ENCODE results near the gene FXYD4. TPM values are rescaled to one million over a fixed set of nuclear protein-coding genes. Genes with fewer than 3 reads are reported as not detected.

Gene FXYD4
- total RNA-seq, 2 donors from 2014 or later: 0.97 TPM; not detected in 1

DNA sequence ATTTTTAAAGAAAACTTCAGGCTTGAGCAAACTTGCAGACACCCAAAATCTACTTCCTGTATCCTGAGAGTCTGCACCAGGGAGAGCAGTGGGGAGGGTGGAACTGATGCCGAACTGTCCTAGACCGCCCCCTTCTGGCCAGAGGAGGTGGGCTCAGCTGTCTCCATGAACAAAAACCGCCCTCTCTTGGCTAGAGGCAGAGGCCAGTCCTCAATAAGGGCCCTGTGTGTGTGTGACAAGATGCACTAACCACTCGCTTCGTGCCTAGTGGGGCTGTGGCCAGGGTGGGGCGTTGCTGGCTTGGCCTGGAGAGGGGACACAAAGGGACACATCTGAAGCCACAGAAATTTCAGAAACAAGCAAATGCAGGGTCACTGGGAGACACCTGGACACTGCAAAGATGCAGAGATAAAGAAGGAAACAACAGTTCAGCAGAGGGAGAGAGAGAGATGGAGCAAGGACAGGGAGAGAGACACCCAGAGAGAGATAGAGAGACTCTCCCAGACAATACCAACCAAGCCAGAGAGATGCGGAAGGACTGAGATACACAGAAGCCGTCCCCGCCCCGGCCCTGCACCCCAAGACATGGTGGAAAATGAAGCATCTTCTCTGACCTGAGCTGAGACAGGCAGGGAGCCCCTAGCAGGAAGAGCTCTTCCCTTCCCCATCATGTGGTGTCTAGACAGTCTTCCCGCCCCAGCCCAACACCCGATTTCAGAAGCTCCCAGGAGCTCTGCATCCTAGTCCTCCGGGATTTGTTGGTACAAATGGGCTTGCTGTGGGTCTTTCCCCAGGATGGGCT is 22.7 kb upstream of the FXYD4 start:
- TF ChIP-seq, protein P1, sequence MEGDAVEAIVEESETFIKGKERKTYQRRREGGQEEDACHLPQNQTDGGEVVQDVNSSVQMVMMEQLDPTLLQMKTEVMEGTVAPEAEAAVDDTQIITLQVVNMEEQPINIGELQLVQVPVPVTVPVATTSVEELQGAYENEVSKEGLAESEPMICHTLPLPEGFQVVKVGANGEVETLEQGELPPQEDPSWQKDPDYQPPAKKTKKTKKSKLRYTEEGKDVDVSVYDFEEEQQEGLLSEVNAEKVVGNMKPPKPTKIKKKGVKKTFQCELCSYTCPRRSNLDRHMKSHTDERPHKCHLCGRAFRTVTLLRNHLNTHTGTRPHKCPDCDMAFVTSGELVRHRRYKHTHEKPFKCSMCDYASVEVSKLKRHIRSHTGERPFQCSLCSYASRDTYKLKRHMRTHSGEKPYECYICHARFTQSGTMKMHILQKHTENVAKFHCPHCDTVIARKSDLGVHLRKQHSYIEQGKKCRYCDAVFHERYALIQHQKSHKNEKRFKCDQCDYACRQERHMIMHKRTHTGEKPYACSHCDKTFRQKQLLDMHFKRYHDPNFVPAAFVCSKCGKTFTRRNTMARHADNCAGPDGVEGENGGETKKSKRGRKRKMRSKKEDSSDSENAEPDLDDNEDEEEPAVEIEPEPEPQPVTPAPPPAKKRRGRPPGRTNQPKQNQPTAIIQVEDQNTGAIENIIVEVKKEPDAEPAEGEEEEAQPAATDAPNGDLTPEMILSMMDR (conservative IDR thresholded peaks at IDR 0.05): peak; percentile 97
- Mint-ChIP-seq H3K27me3 (ENCODE audit: insufficient read depth) (no peaks in the 10 kb centered on the region), H3K9me3 (no peaks in the 10 kb centered on the region), H3K36me3 (ENCODE audit: low read depth) (no peaks in the 10 kb centered on the region), H3K4me3 (no peak overlapping the region), H3K27ac (no peak overlapping the region), H3K4me1 (peaks cover 10% of the 10 kb centered on the region)
- DNase-seq: peak; percentile 96
- no peaks in the 10 kb centered on the region for H3K36me3 ChIP-seq (ENCODE audit: control insufficient read depth, insufficient read depth, low read length)
- peaks cover 3% of the 10 kb centered on the region for H3K4me1 ChIP-seq (ENCODE audit: control insufficient read depth, insufficient read depth, low read length)
- no peak overlapping the region for H3K27ac ChIP-seq (ENCODE audit: low read depth, low read length)
- no peaks in the 10 kb centered on the region for H3K27me3 ChIP-seq (ENCODE audit: control insufficient read depth, insufficient read depth, low read length, poor library complexity, severe bottlenecking)
- H3K4me3 ChIP-seq (ENCODE audit: low read length): no peak overlapping the region
- H3K9me3 ChIP-seq (ENCODE audit: control insufficient read depth, low read length): no peaks in the 10 kb centered on the region
- WGBS, 2 experiments (ENCODE audit: insufficient coverage in 1 of 2, insufficient read length in 1 of 2): 41 to 51% methylated on average over 7 to 13 of the region's 13 CpGs
- no peak overlapping the region for H3K9ac ChIP-seq (ENCODE audit: extremely low read depth, low read length, poor library complexity, severe bottlenecking)

DNA sequence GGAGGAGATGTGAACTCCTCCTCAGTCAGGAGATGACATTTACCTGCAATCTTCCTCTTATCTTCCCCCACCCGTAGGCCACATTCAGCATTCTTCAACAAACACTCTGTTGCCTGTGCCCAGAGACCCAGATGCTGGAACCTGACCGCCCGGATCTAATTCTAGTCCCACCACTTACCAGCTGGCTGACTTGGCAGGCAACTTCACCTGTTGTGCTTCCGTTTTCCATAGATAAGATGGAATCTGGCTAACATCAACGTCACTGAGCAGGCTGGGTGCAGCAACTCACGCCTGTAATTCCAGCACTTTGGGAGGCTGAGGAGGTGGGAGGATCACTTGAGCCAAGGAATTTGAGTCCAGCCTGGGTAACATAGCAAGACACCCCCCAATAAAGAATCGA is 21.3 kb upstream of the FXYD4 start:
- H3K9ac ChIP-seq (ENCODE audit: extremely low read depth, low read length, poor library complexity, severe bottlenecking): no peak overlapping the region
- H3K36me3 Mint-ChIP-seq (ENCODE audit: low read depth): no peaks in the 10 kb centered on the region
- no peak overlapping the region for H3K4me3 ChIP-seq (ENCODE audit: low read length)
- DNase-seq: no peak
- no peaks in the 10 kb centered on the region for H3K27me3 Mint-ChIP-seq (ENCODE audit: insufficient read depth)
- H3K27ac ChIP-seq (ENCODE audit: low read depth, low read length): no peak overlapping the region
- H3K9me3 Mint-ChIP-seq: no peaks in the 10 kb centered on the region
- no peaks in the 10 kb centered on the region for H3K9me3 ChIP-seq (ENCODE audit: control insufficient read depth, low read length)
- TF ChIP-seq, protein P1 (conservative IDR thresholded peaks at IDR 0.05): no peak
- H3K27me3 ChIP-seq (ENCODE audit: control insufficient read depth, insufficient read depth, low read length, poor library complexity, severe bottlenecking): no peaks in the 10 kb centered on the region
- peaks cover 20% of the 10 kb centered on the region for H3K4me1 Mint-ChIP-seq
- H3K36me3 ChIP-seq (ENCODE audit: control insufficient read depth, insufficient read depth, low read length): no peaks in the 10 kb centered on the region
- WGBS, 2 experiments (ENCODE audit: insufficient coverage in 1 of 2, insufficient read length in 1 of 2): 91 to 100% methylated on average over 4 to 7 of the region's 7 CpGs
- H3K27ac Mint-ChIP-seq: no peak overlapping the region
- no peak overlapping the region for H3K4me3 Mint-ChIP-seq
- H3K4me1 ChIP-seq (ENCODE audit: control insufficient read depth, insufficient read depth, low read length): peaks cover 5% of the 10 kb centered on the region

DNA sequence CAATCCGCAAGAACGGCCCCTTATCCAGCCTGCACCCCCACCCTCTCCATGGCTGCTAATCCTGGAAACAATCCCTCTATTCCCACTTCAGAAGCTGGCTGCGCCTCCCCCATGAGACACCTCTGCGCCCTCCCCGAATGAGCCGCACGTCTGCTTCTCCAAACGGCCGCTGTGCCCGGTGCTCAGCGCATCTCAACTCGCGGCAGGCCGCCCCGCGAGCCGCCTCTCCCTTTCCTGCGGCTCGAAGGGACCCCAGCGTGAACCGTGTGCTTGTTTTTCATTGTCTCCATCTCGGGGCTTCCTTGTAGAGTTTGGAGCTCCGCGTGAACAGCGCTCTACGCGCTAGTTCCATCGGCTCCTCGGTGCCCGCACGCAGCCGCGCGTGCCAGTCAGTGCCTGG is 20.8 kb upstream of the FXYD4 start:
- H3K36me3 ChIP-seq (ENCODE audit: control insufficient read depth, insufficient read depth, low read length): no peaks in the 10 kb centered on the region
- no peaks in the 10 kb centered on the region for H3K9me3 ChIP-seq (ENCODE audit: control insufficient read depth, low read length)
- peaks cover 5% of the 10 kb centered on the region for H3K4me1 ChIP-seq (ENCODE audit: control insufficient read depth, insufficient read depth, low read length)
- H3K27me3 ChIP-seq (ENCODE audit: control insufficient read depth, insufficient read depth, low read length, poor library complexity, severe bottlenecking): no peaks in the 10 kb centered on the region
- H3K4me3 ChIP-seq (ENCODE audit: low read length): no peak overlapping the region
- no peaks in the 10 kb centered on the region for H3K9me3 Mint-ChIP-seq
- H3K27ac ChIP-seq (ENCODE audit: low read depth, low read length): no peak overlapping the region
- H3K4me3 Mint-ChIP-seq: no peak overlapping the region
- H3K27ac Mint-ChIP-seq: no peak overlapping the region
- no peak overlapping the region for H3K9ac ChIP-seq (ENCODE audit: extremely low read depth, low read length, poor library complexity, severe bottlenecking)
- H3K27me3 Mint-ChIP-seq (ENCODE audit: insufficient read depth): no peaks in the 10 kb centered on the region
- TF ChIP-seq, protein P1 (conservative IDR thresholded peaks at IDR 0.05): no peak
- no peak for DNase-seq
- H3K36me3 Mint-ChIP-seq (ENCODE audit: low read depth): no peaks in the 10 kb centered on the region
- H3K4me1 Mint-ChIP-seq: peaks cover 22% of the 10 kb centered on the region
- 94 to 98% methylated on average over 29 to 34 of the region's 34 CpGs for WGBS, 2 experiments (ENCODE audit: insufficient coverage in 1 of 2, insufficient read length in 1 of 2)

Measured in endodermal cell (in vitro differentiated cells).